Gastrocnemius medialis (tissue), 4 donors: ENCODE measurements around the gene CACNA2D3. TPM values are rescaled to one million over a fixed set of nuclear protein-coding genes. Genes with fewer than 3 reads are reported as not detected.
A peak's percentile ranks its signal among the peaks of the same experiment; 100 is the strongest.

Source experiments
- ATAC-seq, 2 donors: fragments of 150-250 bp; one replicate each; pipeline ENCODE4 v1.9.1; 2016
- DNase-seq, 2 donors: peaks; one replicate each; pipeline ENCODE4 v3.0.0-alpha.2; 2019
- H3K27ac ChIP-seq, 4 donors: fragments of 200-600 bp; sonication (generic); 1 replicate in 1 of 4; 2 replicates in 3 of 4; pipeline ENCODE4 v1.5.1; 2016 to 2018; ENCODE audit warnings: mild to moderate bottlenecking in 2 of 4, moderate library complexity in 1 of 4
- H3K27me3 ChIP-seq, 3 donors: fragments of 200-600 bp; sonication (generic) in 2 of 3; 1 replicate in 1 of 3; 2 replicates in 2 of 3; pipeline versions ENCODE4 v1.5.1 to v1.6.0; 2016 to 2019; ENCODE audit warnings: mild to moderate bottlenecking in 1 of 3, moderate library complexity in 1 of 3
- H3K36me3 ChIP-seq, 2 donors: fragments of 200-600 bp; sonication (generic) in 1 of 2; one replicate each; pipeline ENCODE4 v1.5.1; 2017 to 2018
- H3K4me1 ChIP-seq, 2 donors: fragments of 200-600 bp; sonication (generic) in 1 of 2; one replicate each; pipeline ENCODE4 v1.5.1; 2016 to 2017; ENCODE audit warnings: mild to moderate bottlenecking in 2 of 2
- H3K4me3 ChIP-seq, 4 donors: fragments of 200-600 bp; sonication (generic) in 3 of 4; 1 replicate in 1 of 4; 2 replicates in 3 of 4; pipeline ENCODE4 v1.5.1; 2016 to 2019; ENCODE audit warnings: mild to moderate bottlenecking in 2 of 4
- H3K9me3 ChIP-seq, 3 donors: fragments of 200-600 bp; sonication (generic) in 2 of 3; 1 replicate in 1 of 3; 2 replicates in 2 of 3; pipeline ENCODE4 v1.5.1; 2016 to 2019
- CTCF ChIP-seq, 5 experiments: fragments of 450-650 bp in 3 of 5; fragments of 200-600 bp in 2 of 5; sonication (generic) in 2 of 5; IDR thresholded peaks in 4 of 5; conservative IDR thresholded peaks in 1 of 5; 1 replicate in 4 of 5; 2 replicates in 1 of 5; pipeline ENCODE4 v1.5.1; 2016 to 2019; ENCODE audit warnings: antibody characterized with exemption in 5 of 5, mild to moderate bottlenecking in 3 of 5, moderate library complexity in 3 of 5
- POLR2A ChIP-seq, 2 donors: fragments of 450-650 bp; IDR thresholded peaks; one replicate each; pipeline ENCODE4 v1.6.1; 2017; ENCODE audit warnings: antibody characterized with exemption in 2 of 2, mild to moderate bottlenecking in 2 of 2, moderate library complexity in 2 of 2
- in situ Hi-C, 4 donors: fragments of 200-750 bp; cut with MboI; loops; one replicate each; pipeline versions ENCODE4 v1.15.0 to v1.8.0; 2017; ENCODE audit warnings: low sequenced_read_pairs in 4 of 4
- intact Hi-C: fragments of 100-400 bp; cut with DNase I; formaldehyde crosslinking; loops from one replicate; pipeline ENCODE4 v1.15.1; 2023; ENCODE audit warnings: low total_unique reads
- total RNA-seq, 4 donors: library from RNA; depleted of rRNA; stranded (reverse); fragments of >200 nt; gene quantifications; one replicate each; pipeline versions ENCODE4 v1.1.0 to v1.2.3, GENCODE V29; 2016

CACNA2D3 gene
- total RNA-seq, 4 donors from 2014 or later = 4.7 to 14.4 (median 7.1) TPM

GRCh38 chr3:54527953-54528352 lies 405.6 kb downstream of the CACNA2D3 start:
- Histone ChIP-seq H3K27ac (peak overlapping the region in 2 of 4 donors; percentile 58 to 71), H3K9me3 (peaks cover 0 to 3% (median 0%) of the 10 kb centered on the region in 3 donors), H3K4me3 (no peak overlapping the region), H3K4me1 (peaks cover 8 to 34% of the 10 kb centered on the region in 2 donors), H3K36me3 (no peaks in the 10 kb centered on the region), H3K27me3 (no peaks in the 10 kb centered on the region)
- in situ Hi-C loops = no loop called here
- ATAC-seq (peak; percentile 89 to 90), DNase-seq (peak; percentile 10 to 44)
- intact Hi-C loops = no loop called here
- TF ChIP-seq CTCF (IDR thresholded peaks at IDR 0.05 in 4 of 5, conservative IDR thresholded peaks at IDR 0.05 in 1 of 5) (no peak), POLR2A (IDR thresholded peaks at IDR 0.05) (no peak)

- TF ChIP-seq POLR2A (IDR thresholded peaks at IDR 0.05) (no peak), CTCF (IDR thresholded peaks at IDR 0.05 in 4 of 5, conservative IDR thresholded peaks at IDR 0.05 in 1 of 5) (no peak)
- peaks cover 0 to 3% (median 0%) of the 10 kb centered on the region in 3 donors for H3K9me3 ChIP-seq
- H3K4me1 ChIP-seq = peaks cover 8 to 34% of the 10 kb centered on the region in 2 donors
- no peaks in the 10 kb centered on the region for H3K36me3 ChIP-seq
- no peaks in the 10 kb centered on the region for H3K27me3 ChIP-seq
- ATAC-seq = no peak
- peak overlapping the region in 1 of 4 donors; percentile 71 for H3K27ac ChIP-seq
- no peak overlapping the region for H3K4me3 ChIP-seq
- DNase-seq = no peak
- in situ Hi-C loops (no loop called here), intact Hi-C loops (no loop called here)
Measured at GRCh38 chr3:54528668-54529067, 406.3 kb downstream of the CACNA2D3 start.

DNA sequence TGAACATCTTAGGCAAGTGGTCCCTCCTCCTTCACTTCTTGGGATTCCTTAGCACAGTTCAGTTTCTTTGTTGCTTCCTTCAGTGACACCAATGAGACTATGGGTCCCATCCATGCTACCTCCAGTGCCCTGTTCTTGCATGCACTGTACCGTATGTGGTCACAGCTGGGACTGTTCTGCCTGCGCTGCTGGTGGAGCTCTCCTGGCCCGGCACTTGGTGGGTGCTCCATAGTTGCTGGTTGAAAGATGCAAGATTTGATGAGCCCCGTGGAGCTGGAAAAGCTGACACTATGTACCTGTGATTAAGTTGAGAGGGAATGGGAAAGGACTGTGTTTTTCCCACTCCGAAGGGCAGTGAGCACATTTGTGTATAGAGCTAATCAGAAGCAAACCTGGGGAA lies 407.7 kb downstream of the CACNA2D3 start:
- H3K36me3 ChIP-seq = no peaks in the 10 kb centered on the region
- no peak overlapping the region for H3K27ac ChIP-seq
- in situ Hi-C loops (no loop called here), intact Hi-C loops (no loop called here)
- DNase-seq (no peak), ATAC-seq (no peak)
- peaks cover 0 to 3% (median 0%) of the 10 kb centered on the region in 3 donors for H3K9me3 ChIP-seq
- no peak for TF ChIP-seq CTCF (IDR thresholded peaks at IDR 0.05 in 4 of 5, conservative IDR thresholded peaks at IDR 0.05 in 1 of 5)
- no peak for TF ChIP-seq POLR2A (IDR thresholded peaks at IDR 0.05)
- H3K27me3 ChIP-seq = no peaks in the 10 kb centered on the region
- H3K4me1 ChIP-seq = peaks cover 11 to 35% of the 10 kb centered on the region in 2 donors
- H3K4me3 ChIP-seq = no peak overlapping the region

DNA sequence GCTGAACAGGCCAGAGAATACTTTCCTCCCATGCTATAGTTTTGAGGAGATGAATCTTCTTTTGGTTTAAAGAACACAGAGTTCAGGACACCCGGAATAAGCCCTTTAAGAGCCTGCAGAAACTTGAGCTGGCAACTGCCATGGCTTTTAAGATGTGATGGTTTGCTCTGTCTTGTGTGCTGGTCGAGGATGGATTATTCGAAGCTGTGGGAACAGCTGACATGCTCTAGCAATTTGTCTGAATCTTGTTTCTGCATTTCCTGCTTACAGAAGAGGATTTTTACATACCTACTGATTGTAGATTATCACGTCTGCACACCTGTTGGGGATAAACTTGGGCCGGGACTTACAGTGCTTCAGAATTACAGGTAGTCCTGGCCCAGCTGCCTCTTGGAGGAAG lies 408.6 kb downstream of the CACNA2D3 start:
- TF ChIP-seq CTCF (IDR thresholded peaks at IDR 0.05 in 4 of 5, conservative IDR thresholded peaks at IDR 0.05 in 1 of 5) (no peak), POLR2A (IDR thresholded peaks at IDR 0.05) (no peak)
- DNase-seq (no peak), ATAC-seq (no peak)
- no peaks in the 10 kb centered on the region for H3K27me3 ChIP-seq
- H3K36me3 ChIP-seq = no peaks in the 10 kb centered on the region
- peaks cover 19 to 44% of the 10 kb centered on the region in 2 donors for H3K4me1 ChIP-seq
- in situ Hi-C loops = no loop called here
- H3K4me3 ChIP-seq = no peak overlapping the region
- intact Hi-C loops = no loop called here
- no peak overlapping the region for H3K27ac ChIP-seq
- H3K9me3 ChIP-seq = no peaks in the 10 kb centered on the region

GRCh38 chr3:54531741-54532140 lies 409.4 kb downstream of the CACNA2D3 start:
- Histone ChIP-seq H3K9me3 (no peaks in the 10 kb centered on the region), H3K27me3 (no peaks in the 10 kb centered on the region), H3K4me1 (peaks cover 21 to 52% of the 10 kb centered on the region in 2 donors), H3K36me3 (no peaks in the 10 kb centered on the region), H3K4me3 (no peak overlapping the region), H3K27ac (no peak overlapping the region)
- DNase-seq = no peak
- in situ Hi-C loops = no loop called here
- ATAC-seq = no peak
- TF ChIP-seq POLR2A (IDR thresholded peaks at IDR 0.05) = no peak
- TF ChIP-seq CTCF (IDR thresholded peaks at IDR 0.05 in 4 of 5, conservative IDR thresholded peaks at IDR 0.05 in 1 of 5) = no peak
- intact Hi-C loops = no loop called here
